Chondrocyte (in vitro differentiated cells): ENCODE measurements around the gene SLC22A14. TPM values are rescaled to one million over a fixed set of nuclear protein-coding genes. Genes with fewer than 3 reads are reported as not detected.

Experiments used
- DNase-seq: peaks from one replicate; pipeline ENCODE4 v3.0.0; 2021; ENCODE audit warnings: mixed read lengths, low spot score
- H3K27ac Mint-ChIP-seq: one replicate; pipeline ENCODE4 v1.8.0; 2021; ENCODE audit warnings: mild to moderate bottlenecking, moderate library complexity, mixed read lengths; ENCODE audit not compliant: unreplicated experiment
- H3K27me3 Mint-ChIP-seq: 2 replicates; pipeline ENCODE4 v1.8.0; 2021; ENCODE audit warnings: low read depth, mixed read lengths
- H3K36me3 Mint-ChIP-seq: 2 replicates; pipeline ENCODE4 v1.8.0; 2021; ENCODE audit warnings: low read depth, mixed read lengths
- H3K4me1 Mint-ChIP-seq: 2 replicates; pipeline ENCODE4 v1.8.0; 2021; ENCODE audit warnings: low read depth, mild to moderate bottlenecking, mixed read lengths
- H3K4me3 Mint-ChIP-seq: one replicate; pipeline ENCODE4 v1.8.0; 2021; ENCODE audit warnings: mild to moderate bottlenecking, moderate library complexity, mixed read lengths; ENCODE audit not compliant: unreplicated experiment
- H3K9me3 Mint-ChIP-seq: 2 replicates; pipeline ENCODE4 v1.8.0; 2021; ENCODE audit warnings: low read depth, mixed read lengths
- CTCF ChIP-seq: fragments of 200-600 bp; sonication (generic); IDR thresholded peaks from 2 replicates; pipeline ENCODE4 v1.5.0; 2021; ENCODE audit warnings: antibody characterized with exemption, mild to moderate bottlenecking, moderate library complexity
- total RNA-seq: library from RNA; stranded (reverse); gene quantifications from 3 replicates; pipeline ENCODE4 v1.2.1, GENCODE V29; 2021

SLC22A14 gene
- total RNA-seq, 1 donor from 2014 or later: 0.75 TPM

DNA sequence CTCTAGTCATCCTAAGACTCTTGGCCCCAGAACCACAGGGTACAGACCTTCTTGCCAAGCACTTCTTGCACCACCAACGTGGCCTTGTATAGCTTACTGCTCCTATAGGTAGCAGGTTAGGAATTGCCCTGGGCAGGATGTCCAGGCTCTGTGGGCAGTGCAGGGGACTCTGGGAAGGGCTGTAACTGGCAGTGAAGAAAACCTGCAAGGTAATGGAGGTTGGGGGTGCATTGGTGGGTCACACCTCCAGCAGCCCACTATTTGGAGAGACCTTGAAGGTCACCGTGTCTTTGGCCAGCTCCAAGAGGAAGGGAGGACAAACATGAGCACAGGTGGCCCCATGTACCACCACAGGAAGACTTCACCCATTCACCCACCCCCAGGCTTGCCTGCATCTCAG, 43.2 kb downstream of the SLC22A14 start:
- no peak for TF ChIP-seq CTCF
- Mint-ChIP-seq H3K4me3 (no peak overlapping the region), H3K36me3 (peaks cover 7% of the 10 kb centered on the region), H3K27me3 (no peaks in the 10 kb centered on the region), H3K9me3 (peaks cover 13% of the 10 kb centered on the region), H3K27ac (no peak overlapping the region), H3K4me1 (peaks cover 6% of the 10 kb centered on the region)
- DNase-seq: no peak

DNA sequence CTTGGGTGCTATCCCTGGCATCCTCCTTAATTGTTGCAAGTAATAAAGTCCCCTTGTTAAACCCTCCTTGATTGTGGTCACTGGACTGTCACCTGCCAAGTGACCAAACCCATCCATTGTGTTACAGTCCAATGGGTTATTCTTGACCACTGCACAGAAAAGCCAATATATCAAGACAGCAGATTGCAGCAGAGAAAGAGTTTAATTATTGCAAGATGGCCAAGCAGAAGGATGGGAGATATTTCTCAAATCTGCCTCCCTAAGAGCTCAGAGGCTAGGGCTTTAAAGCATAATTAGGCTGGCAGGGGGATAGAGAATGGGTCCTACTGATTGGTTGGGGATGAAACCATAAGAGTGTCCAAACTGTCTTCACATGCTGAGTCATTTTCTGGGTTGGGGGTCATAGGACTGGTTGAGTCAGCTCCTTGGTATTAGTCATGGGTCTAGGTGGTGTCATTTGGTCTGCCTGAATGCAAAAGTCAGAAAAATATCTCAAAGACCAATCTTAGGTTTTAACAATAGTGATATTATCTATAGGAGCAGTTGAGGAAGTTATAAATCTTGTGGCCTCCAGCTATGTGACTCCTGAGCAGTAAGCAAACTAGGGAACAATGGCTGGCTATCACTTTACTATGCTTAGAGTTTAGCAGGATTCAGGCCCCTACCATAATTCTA, 45.4 kb downstream of the SLC22A14 start:
- no peaks in the 10 kb centered on the region for H3K27me3 Mint-ChIP-seq
- H3K9me3 Mint-ChIP-seq: peaks cover 13% of the 10 kb centered on the region
- H3K4me1 Mint-ChIP-seq: peaks cover 6% of the 10 kb centered on the region
- DNase-seq: no peak
- no peak overlapping the region for H3K27ac Mint-ChIP-seq
- no peak for TF ChIP-seq CTCF
- no peak overlapping the region for H3K4me3 Mint-ChIP-seq
- H3K36me3 Mint-ChIP-seq: peaks cover 4% of the 10 kb centered on the region

DNA sequence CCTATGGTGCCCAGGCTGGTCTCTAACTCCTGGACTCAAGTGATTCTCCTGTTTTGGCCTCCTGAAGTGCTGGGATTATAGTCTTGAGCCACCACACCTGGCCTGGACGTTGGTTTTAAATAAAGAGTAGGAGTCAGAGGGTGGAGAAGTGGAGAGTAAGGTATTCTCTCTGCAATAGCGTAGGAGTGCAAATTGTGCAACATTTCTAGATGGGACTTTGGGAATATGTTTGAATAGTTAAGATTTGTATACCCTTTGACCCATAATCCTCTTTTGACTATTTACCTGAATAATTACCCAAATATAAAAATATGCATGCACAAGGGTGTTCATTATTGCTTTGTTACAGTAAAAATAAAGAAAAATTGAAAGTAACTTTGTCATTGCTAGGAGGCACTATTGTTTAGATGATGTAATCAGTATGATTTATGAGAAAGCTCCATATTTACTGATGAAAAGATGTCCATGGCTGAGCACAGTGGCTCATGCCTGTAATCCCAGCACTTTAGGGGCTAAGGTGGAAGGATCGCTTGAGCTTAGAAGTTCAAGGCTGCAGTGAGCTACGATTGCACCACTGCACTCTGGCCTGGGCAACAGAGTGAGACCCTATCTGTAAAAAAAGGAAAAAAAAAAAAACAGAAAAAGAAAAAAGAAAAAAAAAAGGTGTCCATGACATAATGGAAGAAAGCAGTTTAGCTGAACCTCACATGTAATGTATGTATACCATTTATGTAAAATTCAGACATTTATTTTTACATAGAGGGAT, 49.3 kb downstream of the SLC22A14 start:
- Mint-ChIP-seq H3K27ac (no peak overlapping the region), H3K4me1 (peaks cover 6% of the 10 kb centered on the region), H3K36me3 (peaks cover 2% of the 10 kb centered on the region), H3K9me3 (peaks cover 7% of the 10 kb centered on the region), H3K27me3 (no peaks in the 10 kb centered on the region), H3K4me3 (no peak overlapping the region)
- TF ChIP-seq CTCF: no peak
- DNase-seq: no peak

GRCh38 chr3:38332201-38332600, 50.1 kb downstream of the SLC22A14 start:
- Mint-ChIP-seq H3K9me3 (peaks cover 5% of the 10 kb centered on the region), H3K4me1 (peaks cover 6% of the 10 kb centered on the region), H3K36me3 (peaks cover 1% of the 10 kb centered on the region), H3K27me3 (peaks cover under 1% of the 10 kb centered on the region), H3K27ac (no peak overlapping the region), H3K4me3 (no peak overlapping the region)
- DNase-seq: no peak
- TF ChIP-seq CTCF: no peak

GRCh38 chr3:38334142-38335055, 52.3 kb downstream of the SLC22A14 start:
- H3K36me3 Mint-ChIP-seq: no peaks in the 10 kb centered on the region
- H3K27ac Mint-ChIP-seq: no peak overlapping the region
- no peak overlapping the region for H3K4me3 Mint-ChIP-seq
- no peak for DNase-seq
- H3K4me1 Mint-ChIP-seq: no peaks in the 10 kb centered on the region
- H3K27me3 Mint-ChIP-seq: peaks cover 6% of the 10 kb centered on the region
- H3K9me3 Mint-ChIP-seq: no peaks in the 10 kb centered on the region
- TF ChIP-seq CTCF: no peak
